Body of pancreas (tissue), 4 donors: ENCODE data around the gene RAPGEF4.

Experiments
- CTCF ChIP-seq, 7 experiments: fragments of 450-650 bp in 4 of 7; fragments of 200-600 bp in 3 of 7; sonication (generic) in 3 of 7; IDR thresholded peaks; one replicate each; pipeline ENCODE4 v1.5.1; 2016 to 2019; ENCODE audit warnings: antibody characterized with exemption in 7 of 7
- POLR2A ChIP-seq, 3 donors: fragments of 450-650 bp; IDR thresholded peaks; one replicate each; pipeline ENCODE4 v1.6.1; 2016; ENCODE audit warnings: antibody characterized with exemption in 3 of 3, mild to moderate bottlenecking in 2 of 3

GRCh38 chr2:173095356-173095755 lies 359.7 kb downstream of the RAPGEF4 start:
- TF ChIP-seq CTCF (IDR thresholded peaks at IDR 0.05) (no peak), POLR2A (IDR thresholded peaks at IDR 0.05) (no peak)
